Nephron progenitor cell (in vitro differentiated cells): ENCODE measurements around the gene KIFC1.
A peak's percentile ranks its signal among the peaks of the same experiment; 100 is the strongest.

Source experiments
- DNase-seq: peaks from one replicate; pipeline ENCODE4 v3.0.0; 2021
- H3K27ac Mint-ChIP-seq: 2 replicates; pipeline ENCODE4 v1.8.0; 2021; ENCODE audit warnings: mild to moderate bottlenecking, moderate library complexity, mixed read lengths
- H3K27me3 Mint-ChIP-seq: 2 replicates; pipeline ENCODE4 v1.8.0; 2021; ENCODE audit warnings: mild to moderate bottlenecking, low read depth, mixed read lengths; ENCODE audit not compliant: poor library complexity
- H3K36me3 Mint-ChIP-seq: 2 replicates; pipeline ENCODE4 v1.8.0; 2021; ENCODE audit warnings: low read depth, mixed read lengths
- H3K4me1 Mint-ChIP-seq: 2 replicates; pipeline ENCODE4 v1.8.0; 2021; ENCODE audit warnings: mixed read lengths
- H3K4me3 Mint-ChIP-seq: 2 replicates; pipeline ENCODE4 v1.8.0; 2021; ENCODE audit warnings: mild to moderate bottlenecking, moderate library complexity, mixed read lengths
- H3K9me3 Mint-ChIP-seq: 2 replicates; pipeline ENCODE4 v1.8.0; 2021; ENCODE audit warnings: mild to moderate bottlenecking, moderate library complexity, mixed read lengths
- TF ChIP-seq, protein P1 (sequence below): fragments of 200-600 bp; sonication (generic); IDR thresholded peaks from 2 replicates; pipeline ENCODE4 v1.5.0; 2021; ENCODE audit warnings: antibody characterized with exemption

Gene KIFC1

DNA sequence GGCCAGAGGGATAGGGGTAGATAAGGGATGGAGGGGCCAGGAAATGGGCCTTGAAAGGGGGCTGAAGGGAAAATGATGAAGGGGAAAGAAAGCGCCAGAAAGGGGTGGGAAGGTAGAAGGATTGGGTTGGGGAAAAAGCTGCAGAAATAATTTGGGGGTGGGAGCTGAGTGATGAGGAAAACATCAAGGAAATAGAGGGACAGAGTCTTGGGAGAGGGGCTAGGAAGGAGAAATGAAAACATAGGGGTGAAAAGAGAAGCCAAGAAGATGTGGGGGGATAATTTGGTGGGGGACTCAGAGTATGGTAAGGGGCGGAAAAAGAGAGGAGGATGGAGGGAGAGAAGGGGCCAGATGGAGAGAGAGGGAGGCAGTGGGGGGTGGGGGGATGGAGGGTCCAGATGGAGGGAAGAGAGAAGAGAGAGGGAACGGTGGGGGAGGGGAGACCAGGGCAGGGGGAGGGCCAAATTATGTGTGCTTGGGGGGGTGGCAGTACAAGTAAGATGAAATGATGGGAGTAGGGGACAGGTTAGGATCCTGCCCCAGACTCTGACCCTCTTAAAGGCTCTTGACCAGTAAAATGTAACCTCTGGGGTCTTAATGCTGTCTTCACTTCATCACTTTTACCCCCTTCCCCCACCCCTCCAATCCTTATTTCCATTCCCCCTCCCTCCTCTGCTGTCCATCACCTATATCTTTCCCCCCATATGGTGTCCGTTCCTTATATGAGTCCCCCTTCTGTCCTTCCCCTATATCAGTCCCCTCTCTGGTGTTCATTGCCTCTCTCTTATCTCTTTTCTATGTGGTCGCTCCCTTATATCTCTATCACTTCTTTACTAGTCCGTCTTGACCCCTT lies 29.1 kb downstream of the KIFC1 start:
- H3K4me1 Mint-ChIP-seq: peaks cover 90% of the 10 kb centered on the region
- no peak for DNase-seq
- peak overlapping the region; percentile 99 for H3K4me3 Mint-ChIP-seq

DNA sequence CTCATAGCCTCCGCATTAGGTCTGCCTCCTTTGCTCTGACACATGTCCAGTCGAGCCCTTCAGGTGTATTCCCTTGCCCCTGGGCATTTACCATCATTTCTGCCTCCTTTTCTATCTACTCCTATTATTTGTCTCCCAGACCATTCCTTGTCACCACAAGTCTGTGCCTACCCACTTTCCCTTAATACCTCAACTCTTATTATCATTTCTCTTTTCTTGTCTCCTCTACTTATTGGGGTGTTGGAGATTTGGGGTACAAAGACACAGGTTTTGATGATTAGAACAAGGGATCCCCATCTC lies 29.7 kb downstream of the KIFC1 start:
- TF ChIP-seq, protein P1, sequence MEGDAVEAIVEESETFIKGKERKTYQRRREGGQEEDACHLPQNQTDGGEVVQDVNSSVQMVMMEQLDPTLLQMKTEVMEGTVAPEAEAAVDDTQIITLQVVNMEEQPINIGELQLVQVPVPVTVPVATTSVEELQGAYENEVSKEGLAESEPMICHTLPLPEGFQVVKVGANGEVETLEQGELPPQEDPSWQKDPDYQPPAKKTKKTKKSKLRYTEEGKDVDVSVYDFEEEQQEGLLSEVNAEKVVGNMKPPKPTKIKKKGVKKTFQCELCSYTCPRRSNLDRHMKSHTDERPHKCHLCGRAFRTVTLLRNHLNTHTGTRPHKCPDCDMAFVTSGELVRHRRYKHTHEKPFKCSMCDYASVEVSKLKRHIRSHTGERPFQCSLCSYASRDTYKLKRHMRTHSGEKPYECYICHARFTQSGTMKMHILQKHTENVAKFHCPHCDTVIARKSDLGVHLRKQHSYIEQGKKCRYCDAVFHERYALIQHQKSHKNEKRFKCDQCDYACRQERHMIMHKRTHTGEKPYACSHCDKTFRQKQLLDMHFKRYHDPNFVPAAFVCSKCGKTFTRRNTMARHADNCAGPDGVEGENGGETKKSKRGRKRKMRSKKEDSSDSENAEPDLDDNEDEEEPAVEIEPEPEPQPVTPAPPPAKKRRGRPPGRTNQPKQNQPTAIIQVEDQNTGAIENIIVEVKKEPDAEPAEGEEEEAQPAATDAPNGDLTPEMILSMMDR: no peak
- Mint-ChIP-seq H3K4me1 (peaks cover 88% of the 10 kb centered on the region), H3K4me3 (peak overlapping the region; percentile 99), H3K36me3 (peaks cover 19% of the 10 kb centered on the region), H3K9me3 (no peaks in the 10 kb centered on the region), H3K27me3 (no peaks in the 10 kb centered on the region), H3K27ac (peak overlapping the region; percentile 89)
- DNase-seq: no peak

More for the DNA sequence above, 29.1 kb downstream of the KIFC1 start:
- Mint-ChIP-seq H3K36me3 (peaks cover 25% of the 10 kb centered on the region), H3K27ac (peak overlapping the region; percentile 89), H3K9me3 (no peaks in the 10 kb centered on the region), H3K27me3 (no peaks in the 10 kb centered on the region)
- TF ChIP-seq, protein P1: no peak

DNA sequence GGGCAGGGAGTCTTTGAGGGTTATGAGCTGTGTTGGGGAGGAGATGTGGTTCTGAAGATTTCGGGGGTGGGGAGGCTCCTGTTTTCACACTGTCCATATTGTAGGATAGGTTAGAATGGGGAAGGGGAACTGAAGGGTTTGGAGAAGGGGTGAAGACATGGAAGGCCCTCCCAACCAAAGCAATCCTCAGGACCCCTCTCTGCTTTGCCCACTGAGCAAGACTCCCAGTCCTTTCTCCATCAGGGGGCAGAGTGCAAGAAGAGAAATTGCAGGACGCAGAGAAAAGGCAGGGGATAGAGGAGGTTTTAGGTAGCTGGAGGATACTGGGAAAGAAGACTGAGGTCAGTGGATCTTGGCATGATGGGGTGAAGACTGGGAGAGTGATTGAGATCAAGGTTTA lies 32.2 kb downstream of the KIFC1 start:
- H3K27ac Mint-ChIP-seq: peak overlapping the region; percentile 67
- TF ChIP-seq, protein P1: no peak
- DNase-seq: no peak
- H3K36me3 Mint-ChIP-seq: peaks cover 16% of the 10 kb centered on the region
- peak overlapping the region; percentile 90 for H3K4me3 Mint-ChIP-seq
- no peaks in the 10 kb centered on the region for H3K27me3 Mint-ChIP-seq
- peaks cover 88% of the 10 kb centered on the region for H3K4me1 Mint-ChIP-seq
- H3K9me3 Mint-ChIP-seq: no peaks in the 10 kb centered on the region

DNA sequence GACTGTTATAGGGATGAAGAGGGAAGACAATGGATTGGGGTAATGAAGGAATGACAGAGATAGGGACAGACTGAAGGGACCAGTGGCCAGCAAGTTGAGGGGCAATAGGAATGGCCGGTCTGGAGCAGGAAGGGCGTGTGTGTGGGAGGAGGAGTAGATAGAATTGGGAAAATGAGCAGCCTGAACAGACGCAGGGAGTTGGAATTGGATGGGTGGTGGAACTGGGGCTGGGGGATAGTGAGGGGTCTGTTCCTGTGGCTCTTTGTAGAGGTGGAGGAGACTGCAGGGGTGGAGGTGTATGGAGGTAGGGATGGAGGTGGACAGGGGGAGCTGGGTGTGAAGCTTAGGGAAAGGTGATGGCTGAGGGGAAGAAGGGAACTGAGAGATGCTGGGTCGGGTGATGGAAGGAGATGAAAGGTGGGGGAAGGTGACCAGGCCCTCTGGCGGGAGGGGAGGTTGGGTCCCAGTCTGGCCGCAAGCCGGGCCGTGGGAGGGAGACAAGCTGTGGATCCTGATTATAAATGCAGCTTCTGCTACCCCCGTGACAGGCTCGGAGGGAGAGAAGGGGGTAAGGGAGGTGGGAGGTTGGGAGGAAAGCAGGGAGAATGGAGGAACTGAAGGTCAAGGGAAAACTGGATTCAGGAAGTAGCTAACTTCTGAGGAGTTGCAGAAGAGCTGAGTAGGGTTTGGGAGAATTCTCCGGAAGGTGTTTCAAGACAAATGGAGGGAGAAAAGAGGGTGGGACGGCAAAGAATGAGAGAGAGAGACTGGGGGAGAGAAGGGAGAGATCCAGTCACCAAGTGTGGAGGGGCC lies 33.4 kb downstream of the KIFC1 start:
- Mint-ChIP-seq H3K4me3 (peak overlapping the region; percentile 90), H3K9me3 (no peaks in the 10 kb centered on the region), H3K27ac (peak overlapping the region; percentile 67), H3K4me1 (peaks cover 89% of the 10 kb centered on the region), H3K36me3 (peaks cover 16% of the 10 kb centered on the region), H3K27me3 (no peaks in the 10 kb centered on the region)
- no peak for DNase-seq
- TF ChIP-seq, protein P1: no peak

DNA sequence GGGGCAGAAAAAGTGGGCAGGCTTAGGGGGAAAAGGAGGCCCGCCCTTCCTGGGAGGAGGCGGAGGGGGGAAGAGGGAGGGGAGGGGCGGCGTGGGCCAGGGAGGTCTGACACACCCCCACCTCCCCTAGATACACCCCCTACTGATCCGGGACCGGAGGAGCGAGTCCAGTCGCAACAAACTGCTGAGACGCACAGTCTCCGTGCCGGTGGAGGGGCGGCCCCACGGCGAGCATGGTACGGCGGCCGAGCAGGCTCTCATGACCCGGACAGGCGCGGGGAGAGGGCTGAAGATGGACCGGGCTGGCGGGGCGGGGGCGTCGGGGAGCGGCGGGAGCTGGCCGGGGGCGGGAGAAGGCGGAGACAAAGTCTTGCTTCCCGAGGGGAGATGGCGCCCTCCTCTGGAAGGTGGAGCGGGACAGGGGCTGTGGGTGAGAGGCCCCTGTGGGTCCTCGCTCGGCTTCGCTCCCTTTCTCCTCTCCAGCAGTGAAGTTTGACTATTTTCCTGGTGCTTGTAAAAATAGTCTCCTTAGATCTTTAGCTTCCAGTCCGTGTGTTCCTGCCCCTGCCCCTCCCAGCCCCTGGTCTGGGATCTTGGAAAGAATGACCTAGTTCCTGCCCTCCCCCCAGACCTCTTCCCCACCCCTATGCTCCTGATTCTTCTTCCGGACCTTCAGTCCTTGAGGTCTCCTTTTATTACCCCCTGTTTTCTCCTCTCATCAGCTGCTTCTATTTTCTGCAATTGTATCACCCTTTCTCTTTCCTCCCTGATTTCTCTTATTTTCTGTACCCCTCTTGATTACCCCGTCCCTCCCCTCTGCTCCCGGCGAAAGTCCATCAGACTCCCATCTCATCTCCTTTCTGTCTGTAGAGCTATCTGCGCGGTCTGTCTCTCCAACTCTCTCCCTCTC lies 34.3 kb downstream of the KIFC1 start:
- DNase-seq: peak; percentile 86
- TF ChIP-seq, protein P1: peak; percentile 43
- Mint-ChIP-seq H3K4me3 (peak overlapping the region; percentile 90), H3K36me3 (peaks cover 16% of the 10 kb centered on the region), H3K4me1 (peaks cover 91% of the 10 kb centered on the region), H3K9me3 (no peaks in the 10 kb centered on the region), H3K27me3 (no peaks in the 10 kb centered on the region), H3K27ac (peak overlapping the region; percentile 96)
